Measurements from ENCODE around the gene HRH3. TPM values are rescaled to one million over a fixed set of nuclear protein-coding genes. Genes with fewer than 3 reads are reported as not detected.

Gene HRH3
- total RNA-seq, 4 donors from 2014 or later, result not detected

GRCh38 chr20:62205618-62206387 is 14.3 kb downstream of the HRH3 start:
- Histone ChIP-seq H3K4me3 (no peak overlapping the region), H3K36me3 (peaks cover 26% of the 10 kb centered on the region), H3K9me3 (no peaks in the 10 kb centered on the region), H3K27me3 (peaks cover 24% of the 10 kb centered on the region), H3K27ac (no peak overlapping the region), H3K4me1 (no peaks in the 10 kb centered on the region)
- 86% methylated on average over 35 of the region's 38 CpGs for WGBS
- no peak for TF ChIP-seq POLR2AphosphoS5 (IDR thresholded peaks at IDR 0.05)
- no peak for TF ChIP-seq EP300 (IDR thresholded peaks at IDR 0.05)
- TF ChIP-seq CTCF (IDR thresholded peaks at IDR 0.05), result no peak
- no peak for TF ChIP-seq POLR2A (IDR thresholded peaks at IDR 0.05)
- no peak for DNase-seq (ENCODE audit: low spot score in 2 of 2)

DNA sequence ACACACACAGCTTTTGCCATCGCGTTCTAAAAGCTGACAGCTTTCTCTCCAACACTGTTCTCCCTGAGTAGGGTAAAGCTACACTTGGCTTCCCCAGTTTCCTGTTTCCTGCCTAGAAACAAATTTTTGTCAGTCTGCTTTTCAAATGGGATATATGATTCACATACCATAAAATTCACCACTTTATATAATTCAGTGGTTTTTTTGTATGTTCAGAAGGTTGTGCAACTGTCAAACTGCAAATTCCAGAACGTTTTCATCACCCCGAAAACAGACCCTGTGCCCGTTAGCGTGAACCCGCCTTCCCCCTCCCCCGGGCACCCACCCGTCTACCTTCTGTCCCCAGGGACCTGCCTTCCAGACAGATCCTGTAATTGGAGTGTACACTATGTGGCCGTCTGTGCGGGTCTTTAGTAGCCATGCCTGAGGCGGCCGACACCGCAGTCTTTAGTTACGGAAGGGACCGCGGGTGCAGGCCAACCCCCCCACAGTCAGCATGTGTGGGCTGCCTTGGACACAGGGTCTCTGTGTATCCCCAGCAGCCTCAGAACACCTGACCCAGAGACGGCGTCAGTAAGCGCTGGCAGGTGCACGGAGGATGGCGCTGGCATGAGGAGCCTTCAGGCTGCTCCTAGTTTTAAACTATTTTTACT is 16.6 kb downstream of the HRH3 start:
- Histone ChIP-seq H3K4me1 (no peaks in the 10 kb centered on the region), H3K27ac (no peak overlapping the region), H3K9me3 (no peaks in the 10 kb centered on the region), H3K27me3 (peaks cover 4% of the 10 kb centered on the region), H3K36me3 (peaks cover 46% of the 10 kb centered on the region), H3K4me3 (no peak overlapping the region)
- TF ChIP-seq POLR2A (IDR thresholded peaks at IDR 0.05) (no peak), CTCF (IDR thresholded peaks at IDR 0.05) (no peak), POLR2AphosphoS5 (IDR thresholded peaks at IDR 0.05) (no peak), EP300 (IDR thresholded peaks at IDR 0.05) (no peak)
- DNase-seq (ENCODE audit: low spot score in 2 of 2), result peak in 1 of 2 donors; percentile 35
- 86% methylated on average over 22 of the region's 22 CpGs for WGBS

DNA sequence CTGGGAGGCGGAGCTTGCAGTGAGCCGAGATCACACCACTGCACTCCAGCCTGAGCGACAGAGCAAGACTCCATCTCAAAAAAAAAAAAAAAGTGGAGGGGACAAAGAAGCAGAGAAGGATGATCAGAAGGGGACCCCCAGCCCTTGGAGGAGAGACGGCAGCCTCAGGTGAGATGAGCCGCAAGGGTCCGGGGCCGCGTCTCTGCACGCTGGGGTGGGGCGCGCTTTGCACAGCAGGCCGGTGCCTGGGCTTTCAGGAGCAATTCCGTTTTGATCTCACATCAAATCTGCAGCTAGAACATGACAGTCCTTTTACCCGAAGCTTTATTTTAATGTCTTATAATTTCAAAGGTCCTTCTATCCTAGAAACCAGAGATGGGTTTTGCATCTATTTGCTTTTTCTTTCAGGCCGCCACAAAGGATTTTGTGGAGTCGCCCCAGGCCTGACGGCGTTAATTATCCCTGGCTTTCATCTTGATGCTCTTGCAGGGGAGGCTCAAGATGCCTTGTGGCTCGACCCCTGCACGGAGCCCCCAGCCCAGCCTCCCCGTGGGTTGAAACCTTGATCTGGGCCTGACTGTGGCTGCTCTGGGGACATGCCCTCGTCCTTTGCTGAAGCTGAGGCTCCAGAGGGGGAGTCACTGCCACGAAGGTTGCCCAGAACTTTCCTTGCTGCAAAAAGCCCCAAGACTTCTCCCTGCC is 17.3 kb downstream of the HRH3 start:
- Histone ChIP-seq H3K27ac (no peak overlapping the region), H3K4me1 (no peaks in the 10 kb centered on the region), H3K4me3 (no peak overlapping the region), H3K36me3 (peaks cover 53% of the 10 kb centered on the region), H3K27me3 (no peaks in the 10 kb centered on the region), H3K9me3 (no peaks in the 10 kb centered on the region)
- no peak for TF ChIP-seq EP300 (IDR thresholded peaks at IDR 0.05)
- WGBS, result 86% methylated on average over 23 of the region's 23 CpGs
- peak in 1 of 2 donors; percentile 45 for DNase-seq (ENCODE audit: low spot score in 2 of 2)

DNA sequence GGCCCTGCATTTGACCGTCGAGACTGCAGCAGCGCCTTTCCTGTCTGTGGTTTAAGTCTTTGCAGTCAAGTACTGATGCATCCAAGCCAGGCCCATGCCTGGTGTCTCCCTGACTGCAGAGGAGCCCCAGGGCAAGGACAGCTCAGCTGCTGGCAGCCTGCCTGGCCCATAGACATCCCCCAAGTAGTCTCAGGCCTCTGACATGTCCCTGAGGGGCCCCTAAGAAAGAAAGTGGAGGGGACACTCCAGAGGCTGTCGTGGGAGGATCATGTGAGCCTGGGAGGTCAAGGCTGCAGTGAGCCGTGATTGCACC is 18.0 kb downstream of the HRH3 start:
- peak in 1 of 2 donors; percentile 45 for DNase-seq (ENCODE audit: low spot score in 2 of 2)
- Histone ChIP-seq H3K4me1 (no peaks in the 10 kb centered on the region), H3K27me3 (no peaks in the 10 kb centered on the region), H3K27ac (no peak overlapping the region), H3K36me3 (peaks cover 57% of the 10 kb centered on the region), H3K4me3 (no peak overlapping the region), H3K9me3 (no peaks in the 10 kb centered on the region)
- TF ChIP-seq CTCF (IDR thresholded peaks at IDR 0.05), result no peak
- no peak for TF ChIP-seq POLR2AphosphoS5 (IDR thresholded peaks at IDR 0.05)
- TF ChIP-seq POLR2A (IDR thresholded peaks at IDR 0.05), result no peak
- no peak for TF ChIP-seq EP300 (IDR thresholded peaks at IDR 0.05)
- 93% methylated on average over 2 of the region's 5 CpGs for WGBS

- no peak for TF ChIP-seq POLR2AphosphoS5 (IDR thresholded peaks at IDR 0.05)
- TF ChIP-seq POLR2A (IDR thresholded peaks at IDR 0.05), result no peak
- TF ChIP-seq CTCF (IDR thresholded peaks at IDR 0.05), result no peak
- TF ChIP-seq EP300 (IDR thresholded peaks at IDR 0.05), result no peak
- H3K9me3 ChIP-seq, result no peaks in the 10 kb centered on the region
- H3K27me3 ChIP-seq, result no peaks in the 10 kb centered on the region
- 89% methylated on average over 27 of the region's 38 CpGs for WGBS
- no peaks in the 10 kb centered on the region for H3K4me1 ChIP-seq
- peak in 1 of 2 donors; percentile 49 for DNase-seq (ENCODE audit: low spot score in 2 of 2)
- no peak overlapping the region for H3K27ac ChIP-seq
- H3K4me3 ChIP-seq, result no peak overlapping the region
- H3K36me3 ChIP-seq, result peaks cover 62% of the 10 kb centered on the region
These were observed 18.6 kb downstream of the HRH3 start for GRCh38 chr20:62201173-62202082.

All from suprapubic skin (tissue), 4 donors.